ENCODE results near the gene P4HB. TPM values are rescaled to one million over a fixed set of nuclear protein-coding genes. Genes with fewer than 3 reads are reported as not detected.
A peak's percentile ranks its signal among the peaks of the same experiment; 100 is the strongest.

The P4HB gene
- total RNA-seq, 1 donor from 2014 or later = 203 TPM

DNA sequence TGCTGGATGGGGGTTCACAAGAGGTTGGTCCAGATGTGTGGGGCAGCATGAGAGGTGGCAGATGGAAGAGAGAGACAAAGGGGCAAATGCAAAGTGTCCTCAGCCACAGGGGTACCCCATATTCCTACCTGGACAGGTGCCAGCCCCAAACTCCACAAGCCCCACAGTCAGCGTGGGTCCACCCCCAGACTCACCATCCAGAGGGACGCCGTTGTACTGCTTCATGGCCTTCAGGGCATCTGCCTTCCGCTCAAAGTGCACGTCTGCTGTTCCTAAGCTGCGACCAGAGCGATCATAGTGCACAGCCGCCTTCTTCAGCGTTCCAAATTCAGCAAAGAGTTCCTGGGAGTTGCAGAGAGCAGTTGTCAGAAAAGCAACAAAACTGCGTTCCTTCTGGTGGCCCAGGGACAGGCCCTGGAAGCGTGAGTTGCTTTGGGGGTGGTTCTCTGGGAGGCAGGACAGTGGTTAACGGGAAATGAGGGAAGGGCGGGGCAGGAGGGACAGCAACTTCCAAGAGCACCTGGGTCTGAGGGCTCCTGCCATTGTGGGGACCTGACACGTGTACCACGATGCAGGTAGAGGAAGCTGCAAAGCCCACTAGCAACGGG is 28.8 kb upstream of the P4HB start:
- Histone ChIP-seq H3K27me3 (no peaks in the 10 kb centered on the region), H3K36me3 (peaks cover 12% of the 10 kb centered on the region), H3K4me1 (peaks cover 7% of the 10 kb centered on the region), H3K79me2 (ENCODE audit: low read depth) (peaks cover 65% of the 10 kb centered on the region), H3K9me3 (ENCODE audit: low read depth) (no peaks in the 10 kb centered on the region), H3K4me3 (no peak overlapping the region), H2AFZ (replicated peaks) (no peak overlapping the region), H3K4me2 (no peak overlapping the region), H4K20me1 (ENCODE audit: low read depth) (peaks cover 22% of the 10 kb centered on the region), H3K9ac (no peak overlapping the region), H3K27ac (no peak overlapping the region), H3F3A (ENCODE audit: low read depth) (peaks cover 28% of the 10 kb centered on the region)
- TF ChIP-seq, protein P1, sequence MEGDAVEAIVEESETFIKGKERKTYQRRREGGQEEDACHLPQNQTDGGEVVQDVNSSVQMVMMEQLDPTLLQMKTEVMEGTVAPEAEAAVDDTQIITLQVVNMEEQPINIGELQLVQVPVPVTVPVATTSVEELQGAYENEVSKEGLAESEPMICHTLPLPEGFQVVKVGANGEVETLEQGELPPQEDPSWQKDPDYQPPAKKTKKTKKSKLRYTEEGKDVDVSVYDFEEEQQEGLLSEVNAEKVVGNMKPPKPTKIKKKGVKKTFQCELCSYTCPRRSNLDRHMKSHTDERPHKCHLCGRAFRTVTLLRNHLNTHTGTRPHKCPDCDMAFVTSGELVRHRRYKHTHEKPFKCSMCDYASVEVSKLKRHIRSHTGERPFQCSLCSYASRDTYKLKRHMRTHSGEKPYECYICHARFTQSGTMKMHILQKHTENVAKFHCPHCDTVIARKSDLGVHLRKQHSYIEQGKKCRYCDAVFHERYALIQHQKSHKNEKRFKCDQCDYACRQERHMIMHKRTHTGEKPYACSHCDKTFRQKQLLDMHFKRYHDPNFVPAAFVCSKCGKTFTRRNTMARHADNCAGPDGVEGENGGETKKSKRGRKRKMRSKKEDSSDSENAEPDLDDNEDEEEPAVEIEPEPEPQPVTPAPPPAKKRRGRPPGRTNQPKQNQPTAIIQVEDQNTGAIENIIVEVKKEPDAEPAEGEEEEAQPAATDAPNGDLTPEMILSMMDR (IDR thresholded peaks at IDR 0.05) = no peak
- TF ChIP-seq EZH2 (IDR thresholded peaks at IDR 0.05) (no peak), EZH2phosphoT487 (IDR thresholded peaks at IDR 0.05) (no peak)
- H3K9me3 Mint-ChIP-seq = no peaks in the 10 kb centered on the region
- peaks cover 26% of the 10 kb centered on the region for H3K36me3 Mint-ChIP-seq
- peak overlapping the region; percentile 29 for H3K27ac Mint-ChIP-seq
- peaks cover 7% of the 10 kb centered on the region for H3K27me3 Mint-ChIP-seq (ENCODE audit: insufficient read depth, low read depth)
- no peak for DNase-seq (ENCODE audit: low spot score)
- H3K4me3 Mint-ChIP-seq = peak overlapping the region; percentile 92
- H3K4me1 Mint-ChIP-seq = peaks cover 16% of the 10 kb centered on the region

DNA sequence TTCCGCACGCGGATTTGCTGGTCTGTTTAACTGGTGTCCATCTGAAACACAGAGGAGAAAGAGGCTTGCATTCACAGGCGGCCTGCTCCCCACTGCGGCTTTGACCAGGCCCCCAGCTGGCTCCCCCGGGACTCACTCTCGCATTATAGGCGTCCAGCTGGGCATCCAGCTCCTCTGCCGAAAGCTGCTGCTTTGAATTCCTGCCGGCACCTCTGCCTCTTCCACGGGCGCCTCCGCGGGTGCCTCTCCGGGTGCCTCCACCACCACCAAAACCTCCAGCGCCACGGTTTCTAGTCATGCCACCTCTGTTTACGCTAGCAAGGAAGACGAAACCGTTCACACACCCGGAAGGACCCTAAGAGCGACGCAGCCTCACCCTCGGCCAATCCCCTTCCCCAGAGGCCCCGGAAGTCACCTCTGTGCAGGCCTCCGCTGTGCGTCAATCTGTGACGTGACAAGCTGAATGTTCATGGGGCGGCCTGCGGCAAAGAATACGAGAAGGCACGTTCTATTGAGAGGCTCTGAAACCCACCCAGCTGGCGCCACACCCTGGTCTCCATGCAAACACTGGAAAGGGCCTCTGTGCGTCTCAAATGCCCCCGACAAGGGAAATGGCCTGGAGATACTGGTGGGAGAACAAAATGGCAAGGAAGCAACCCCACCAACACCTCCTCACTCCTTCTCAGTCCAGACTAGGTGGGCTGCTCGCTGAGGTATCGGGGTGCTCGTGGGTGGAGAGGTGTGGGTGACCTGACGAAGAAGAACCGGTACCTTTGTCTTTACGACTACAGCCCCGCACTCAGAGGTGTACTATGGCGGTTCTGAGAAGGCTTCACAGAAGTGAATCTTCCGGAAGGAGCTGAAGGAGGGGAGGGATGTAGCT is 28.0 kb upstream of the P4HB start:
- TF ChIP-seq EZH2 (IDR thresholded peaks at IDR 0.05) (no peak), EZH2phosphoT487 (IDR thresholded peaks at IDR 0.05) (no peak)
- TF ChIP-seq, protein P1 (IDR thresholded peaks at IDR 0.05) = no peak
- H3K4me2 ChIP-seq = no peak overlapping the region
- H3K36me3 ChIP-seq = peaks cover 12% of the 10 kb centered on the region
- Mint-ChIP-seq H3K27me3 (ENCODE audit: insufficient read depth, low read depth) (peaks cover 7% of the 10 kb centered on the region), H3K4me1 (peaks cover 16% of the 10 kb centered on the region), H3K4me3 (peak overlapping the region; percentile 92), H3K9me3 (no peaks in the 10 kb centered on the region), H3K36me3 (peaks cover 24% of the 10 kb centered on the region), H3K27ac (no peak overlapping the region)
- H3K79me2 ChIP-seq (ENCODE audit: low read depth) = peaks cover 57% of the 10 kb centered on the region
- no peaks in the 10 kb centered on the region for H3K27me3 ChIP-seq
- no peaks in the 10 kb centered on the region for H3K9me3 ChIP-seq (ENCODE audit: low read depth)
- peaks cover 7% of the 10 kb centered on the region for H3K4me1 ChIP-seq
- no peak overlapping the region for H3K9ac ChIP-seq
- no peak for DNase-seq (ENCODE audit: low spot score)
- peaks cover 22% of the 10 kb centered on the region for H4K20me1 ChIP-seq (ENCODE audit: low read depth)
- no peak overlapping the region for H3K4me3 ChIP-seq
- peaks cover 30% of the 10 kb centered on the region for H3F3A ChIP-seq (ENCODE audit: low read depth)
- H2AFZ ChIP-seq (replicated peaks) = no peak overlapping the region
- H3K27ac ChIP-seq = no peak overlapping the region

DNA sequence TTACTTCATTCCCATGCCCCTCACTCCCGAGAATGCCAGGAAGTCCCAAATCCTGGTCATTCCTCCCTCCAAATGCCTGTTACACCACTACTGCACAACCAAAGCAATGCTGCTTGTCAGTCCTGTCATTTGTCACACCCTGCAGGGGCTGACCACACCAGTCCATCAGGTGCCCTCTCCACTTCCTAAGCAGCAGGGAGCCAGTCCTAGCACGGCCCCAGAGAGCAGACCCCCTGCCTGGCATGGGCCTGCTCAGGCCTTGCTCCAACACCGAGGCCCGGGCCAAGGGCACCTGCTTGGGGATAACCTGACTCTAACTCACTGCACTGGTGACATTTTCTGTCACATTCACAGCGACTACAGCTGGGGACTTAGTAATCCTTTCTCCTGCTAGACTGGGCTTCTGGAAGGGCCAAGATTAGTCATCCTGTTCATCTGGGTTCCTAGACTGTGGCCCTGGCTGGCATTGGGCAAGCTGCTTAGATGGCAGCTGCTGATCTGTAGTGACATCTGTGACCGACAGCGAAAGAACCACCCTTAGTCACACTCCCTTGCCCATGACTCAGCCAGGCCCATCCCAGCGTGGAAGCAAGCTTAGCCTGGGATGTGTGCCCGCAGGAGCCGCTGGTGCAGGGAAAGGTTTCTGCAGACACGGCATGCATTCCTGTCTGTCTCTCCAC is 25.7 kb upstream of the P4HB start:
- H3K27ac Mint-ChIP-seq = no peak overlapping the region
- H3K9ac ChIP-seq = no peak overlapping the region

More for the DNA sequence above, 25.7 kb upstream of the P4HB start:
- Histone ChIP-seq H3K9me3 (ENCODE audit: low read depth) (no peaks in the 10 kb centered on the region), H3K36me3 (peaks cover 12% of the 10 kb centered on the region), H3K4me3 (no peak overlapping the region), H4K20me1 (ENCODE audit: low read depth) (peaks cover 18% of the 10 kb centered on the region), H3K27me3 (no peaks in the 10 kb centered on the region), H3F3A (ENCODE audit: low read depth) (peaks cover 17% of the 10 kb centered on the region), H3K27ac (no peak overlapping the region), H3K4me2 (no peak overlapping the region), H3K4me1 (peaks cover 7% of the 10 kb centered on the region), H2AFZ (replicated peaks) (no peak overlapping the region), H3K79me2 (ENCODE audit: low read depth) (peaks cover 41% of the 10 kb centered on the region)
- no peak overlapping the region for H3K4me3 Mint-ChIP-seq
- no peak for TF ChIP-seq EZH2 (IDR thresholded peaks at IDR 0.05)
- TF ChIP-seq, protein P1 (IDR thresholded peaks at IDR 0.05) = no peak
- no peak for TF ChIP-seq EZH2phosphoT487 (IDR thresholded peaks at IDR 0.05)
- peaks cover 16% of the 10 kb centered on the region for H3K4me1 Mint-ChIP-seq
- peaks cover 32% of the 10 kb centered on the region for H3K36me3 Mint-ChIP-seq
- H3K27me3 Mint-ChIP-seq (ENCODE audit: insufficient read depth, low read depth) = peaks cover 5% of the 10 kb centered on the region
- no peaks in the 10 kb centered on the region for H3K9me3 Mint-ChIP-seq
- no peak for DNase-seq (ENCODE audit: low spot score)

All from neural progenitor cell (in vitro differentiated cells).